ENCODE results near the gene SPI1.

DNA sequence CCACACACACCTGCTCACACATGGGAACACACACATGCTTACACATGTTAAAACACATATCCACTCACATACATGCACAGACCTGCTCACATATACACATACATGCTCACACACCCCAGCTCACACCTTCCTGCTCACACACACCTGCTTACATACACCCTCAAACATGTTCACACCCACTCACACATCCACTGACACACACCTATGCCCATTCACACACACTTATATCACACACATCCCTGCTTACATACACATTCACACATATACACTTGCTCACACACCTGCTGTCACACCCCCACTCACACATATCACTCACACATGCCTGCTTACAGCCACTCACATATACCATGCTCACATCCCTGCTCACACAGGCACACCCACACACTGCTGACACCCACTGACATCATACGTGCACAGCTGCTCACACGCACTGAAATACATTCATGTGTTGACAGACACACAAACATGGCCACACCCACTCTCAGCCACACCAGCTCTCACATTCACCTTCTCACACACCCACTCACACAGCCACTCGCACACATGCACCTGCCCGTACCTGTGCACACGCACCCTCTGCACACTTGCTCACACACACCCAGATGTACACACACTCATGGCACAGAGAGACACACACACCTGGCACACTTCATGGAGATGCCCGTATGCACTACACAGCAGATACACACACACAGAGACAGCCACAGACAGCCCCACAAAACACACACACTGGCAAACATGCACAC, 20.2 kb downstream of the SPI1 start:
- TF ChIP-seq RAD21 (IDR thresholded peaks at IDR 0.05; ENCODE audit: low read depth) (no peak), EGR1 (IDR thresholded peaks at IDR 0.05) (no peak), CEBPB (IDR thresholded peaks at IDR 0.05) (no peak), TEAD4 (IDR thresholded peaks at IDR 0.05) (no peak), YY1 (IDR thresholded peaks at IDR 0.05; ENCODE audit: low read depth) (no peak), CREB1 (IDR thresholded peaks at IDR 0.05; ENCODE audit: low read depth) (no peak), USF1 (IDR thresholded peaks at IDR 0.05) (no peak), MAX (IDR thresholded peaks at IDR 0.05) (no peak), ZBTB7A (IDR thresholded peaks at IDR 0.05; ENCODE audit: low read depth) (no peak)

Data from Ishikawa (cell line).